Astrocyte of the cerebellum (primary cell): ENCODE results near the gene CHST13.

Source experiments
- DNase-seq: peaks from one replicate; pipeline ENCODE4 v3.0.0-alpha.2; 2011; ENCODE audit warnings: low read depth
- H3K4me3 ChIP-seq: 2 replicates; pipeline ENCODE4 v1.5.1; 2011; ENCODE audit warnings: mild to moderate bottlenecking, low read depth, low read length, moderate library complexity
- in situ Hi-C: cut with HindIII; loops from 2 replicates; pipeline ENCODE4 v1.10.0; 2017; ENCODE audit warnings: low sequenced_read_pairs
- TF ChIP-seq, protein P1 (sequence below): IDR thresholded peaks from 2 replicates; pipeline ENCODE4 v1.5.1; 2012; ENCODE audit warnings: low read length, low read depth, moderate library complexity, mild to moderate bottlenecking; ENCODE audit errors: missing control alignments

Gene CHST13

GRCh38 chr3:126568776-126569342, 44.9 kb downstream of the CHST13 start:
- in situ Hi-C loops, result no loop called here
- no peak for DNase-seq
- TF ChIP-seq, protein P1, sequence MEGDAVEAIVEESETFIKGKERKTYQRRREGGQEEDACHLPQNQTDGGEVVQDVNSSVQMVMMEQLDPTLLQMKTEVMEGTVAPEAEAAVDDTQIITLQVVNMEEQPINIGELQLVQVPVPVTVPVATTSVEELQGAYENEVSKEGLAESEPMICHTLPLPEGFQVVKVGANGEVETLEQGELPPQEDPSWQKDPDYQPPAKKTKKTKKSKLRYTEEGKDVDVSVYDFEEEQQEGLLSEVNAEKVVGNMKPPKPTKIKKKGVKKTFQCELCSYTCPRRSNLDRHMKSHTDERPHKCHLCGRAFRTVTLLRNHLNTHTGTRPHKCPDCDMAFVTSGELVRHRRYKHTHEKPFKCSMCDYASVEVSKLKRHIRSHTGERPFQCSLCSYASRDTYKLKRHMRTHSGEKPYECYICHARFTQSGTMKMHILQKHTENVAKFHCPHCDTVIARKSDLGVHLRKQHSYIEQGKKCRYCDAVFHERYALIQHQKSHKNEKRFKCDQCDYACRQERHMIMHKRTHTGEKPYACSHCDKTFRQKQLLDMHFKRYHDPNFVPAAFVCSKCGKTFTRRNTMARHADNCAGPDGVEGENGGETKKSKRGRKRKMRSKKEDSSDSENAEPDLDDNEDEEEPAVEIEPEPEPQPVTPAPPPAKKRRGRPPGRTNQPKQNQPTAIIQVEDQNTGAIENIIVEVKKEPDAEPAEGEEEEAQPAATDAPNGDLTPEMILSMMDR, result no peak
- H3K4me3 ChIP-seq, result no peak overlapping the region

DNA sequence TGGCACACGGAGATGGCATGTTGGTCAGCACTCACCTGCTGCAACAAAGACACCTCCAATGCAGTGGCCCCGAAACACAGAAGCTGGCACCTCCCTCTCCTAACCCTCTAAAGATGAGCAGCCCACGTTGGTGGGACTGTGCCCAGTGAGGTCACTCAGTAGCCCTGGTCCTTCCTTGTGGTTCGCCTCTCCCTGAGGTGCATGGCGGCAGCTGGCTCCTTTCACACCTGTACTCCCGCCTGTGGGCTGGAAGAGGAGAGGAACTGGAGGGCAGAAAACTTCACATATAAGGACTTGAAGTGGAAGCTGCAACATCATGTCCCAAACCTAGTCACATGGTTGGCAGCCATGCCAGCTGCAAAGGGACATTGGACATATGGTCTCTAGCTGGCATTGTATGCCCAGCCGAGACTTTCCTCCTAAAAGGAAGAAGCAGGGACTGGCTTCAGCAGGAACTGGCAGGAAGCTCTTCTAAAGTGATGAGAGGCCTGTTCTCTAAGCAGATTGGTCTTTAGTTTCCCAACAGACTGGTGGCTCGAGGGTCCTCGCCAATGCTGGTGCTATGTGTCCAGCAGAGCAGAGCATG, 45.5 kb downstream of the CHST13 start:
- no peak overlapping the region for H3K4me3 ChIP-seq
- TF ChIP-seq, protein P1, result no peak
- in situ Hi-C loops, result no loop called here
- DNase-seq, result no peak

DNA sequence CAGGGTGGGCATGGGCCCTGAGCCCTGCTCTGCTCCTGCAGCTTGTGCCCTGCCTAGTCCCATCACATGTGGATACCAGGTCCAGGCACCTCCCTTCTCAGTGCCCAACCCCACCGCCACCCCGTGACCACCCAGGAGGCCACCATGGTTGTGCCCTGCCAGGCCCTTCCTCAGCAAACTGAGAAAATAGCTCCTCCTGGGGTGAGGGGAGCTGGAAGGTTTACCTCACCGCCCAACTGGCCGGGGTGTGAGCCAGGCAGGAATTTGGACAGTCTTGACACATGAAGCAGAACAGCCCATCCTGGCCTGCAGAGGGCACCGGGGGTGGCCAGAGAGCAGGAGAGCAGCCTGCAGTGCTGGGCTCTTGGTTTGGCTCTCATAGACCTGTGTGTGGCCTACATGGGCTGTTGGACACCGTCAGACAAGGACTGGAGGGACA, 46.2 kb downstream of the CHST13 start:
- no peak for DNase-seq
- H3K4me3 ChIP-seq, result no peak overlapping the region
- in situ Hi-C loops, result no loop called here
- TF ChIP-seq, protein P1, result no peak

GRCh38 chr3:126571078-126571477, 47.1 kb downstream of the CHST13 start:
- TF ChIP-seq, protein P1, result no peak
- H3K4me3 ChIP-seq, result no peak overlapping the region
- no peak for DNase-seq
- in situ Hi-C loops, result no loop called here

DNA sequence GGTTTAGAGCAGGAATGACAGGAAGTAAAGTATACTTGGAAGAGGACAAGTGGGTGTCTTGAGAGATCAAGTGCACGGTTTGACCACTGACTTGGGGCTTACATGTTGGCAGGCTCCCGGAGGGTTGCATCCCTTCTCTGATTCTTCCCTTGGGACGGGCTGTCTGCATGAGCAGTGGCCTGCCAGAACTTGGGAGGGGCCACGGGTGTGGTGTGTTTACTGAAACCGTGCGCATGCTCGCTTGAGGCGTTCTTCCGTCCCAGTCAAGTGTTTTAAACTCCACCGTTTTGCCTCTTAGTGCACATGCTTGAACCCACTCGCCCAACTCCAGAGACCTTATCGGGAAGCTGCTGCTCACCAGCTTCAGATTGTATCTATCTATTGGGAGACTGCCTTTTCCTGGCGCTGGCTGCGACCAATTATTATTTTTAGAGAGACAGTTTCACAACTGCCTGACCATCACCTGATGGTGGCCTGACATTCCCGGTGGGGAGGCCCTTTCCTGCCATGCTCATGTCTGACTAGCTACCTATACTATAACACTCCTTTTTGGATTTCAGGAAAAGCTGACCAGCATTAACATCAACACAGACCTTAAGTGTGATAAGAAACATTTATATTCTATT, 49.6 kb downstream of the CHST13 start:
- TF ChIP-seq, protein P1, result no peak
- in situ Hi-C loops, result no loop called here
- no peak overlapping the region for H3K4me3 ChIP-seq
- no peak for DNase-seq

GRCh38 chr3:126577261-126577660, 53.3 kb downstream of the CHST13 start:
- TF ChIP-seq, protein P1, result no peak
- DNase-seq, result no peak
- H3K4me3 ChIP-seq, result no peak overlapping the region
- in situ Hi-C loops, result no loop called here
